ENCODE data around the gene ATP5PO. TPM values are rescaled to one million over a fixed set of nuclear protein-coding genes. Genes with fewer than 3 reads are reported as not detected.
A peak's percentile ranks its signal among the peaks of the same experiment; 100 is the strongest.

The ATP5PO gene
- total and polyA plus RNA-seq, 2 of the 13 experiments (the other 11 are each of a cell fraction or from before 2014, with no cell fraction given) = 256 to 297 TPM

- TF ChIP-seq HES4 (CRISPR knock-in tag; IDR thresholded peaks at IDR 0.05; ENCODE audit: borderline replicate concordance) (0 out of 2 replicates have a peak, but pooled peaks have one; percentile 53), HCFC1 (IDR thresholded peaks at IDR 0.05; ENCODE audit: low read depth, low read length) (peak; percentile 97), ZSCAN30 (CRISPR knock-in tag; IDR thresholded peaks at IDR 0.05) (0 out of 2 replicates have a peak, but pooled peaks have one; percentile 43), EEA1 (CRISPR knock-in tag; IDR thresholded peaks at IDR 0.05; ENCODE audit: borderline replicate concordance) (no peak; the same call in 1 of the 2 replicates), ZNF878 (CRISPR knock-in tag; IDR thresholded peaks at IDR 0.05) (no peak), ZNF672 (CRISPR knock-in tag; IDR thresholded peaks at IDR 0.05) (no peak), ZNF639 (CRISPR knock-in tag; conservative IDR thresholded peaks at IDR 0.05) (peak; percentile 67; the same call in 1 of the 2 replicates), NR2F6 (IDR thresholded peaks at IDR 0.05) (peak; percentile 12; the same call in 1 of the 2 replicates), NR2F6 (CRISPR knock-in tag; IDR thresholded peaks at IDR 0.05) (peak; percentile 33), ZNF382 (CRISPR knock-in tag; IDR thresholded peaks at IDR 0.05; ENCODE audit: borderline replicate concordance) (no peak), ZNF790 (CRISPR knock-in tag; IDR thresholded peaks at IDR 0.05; ENCODE audit: borderline replicate concordance) (0 out of 2 replicates have a peak, but pooled peaks have one; percentile 52), KMT2A (CRISPR knock-in tag; IDR thresholded peaks at IDR 0.05) (peak; percentile 91), NR2C2 (CRISPR knock-in tag; IDR thresholded peaks at IDR 0.05; ENCODE audit: borderline replicate concordance) (peak; percentile 82), ATAD3A (CRISPR knock-in tag; IDR thresholded peaks at IDR 0.05) (no peak), AGO2 (optimal IDR thresholded peaks at IDR 0.05; ENCODE audit: low read depth, low read length) (peak; percentile 55), ZNF569 (CRISPR knock-in tag; IDR thresholded peaks at IDR 0.05; ENCODE audit: borderline replicate concordance) (no peak), FUBP1 (CRISPR knock-in tag; IDR thresholded peaks at IDR 0.05; ENCODE audit: borderline replicate concordance) (no peak), KDM5A (IDR thresholded peaks at IDR 0.05; ENCODE audit: borderline replicate concordance, low read length) (peak; percentile 72), PRMT3 (CRISPR knock-in tag; IDR thresholded peaks at IDR 0.05; ENCODE audit: borderline replicate concordance, low read depth) (no peak), ZNF737 (CRISPR knock-in tag; IDR thresholded peaks at IDR 0.05; ENCODE audit: borderline replicate concordance) (no peak), RNF2 (conservative IDR thresholded peaks at IDR 0.05; ENCODE audit: low read depth) (no peak), CEBPB (IDR thresholded peaks at IDR 0.05; ENCODE audit: borderline replicate concordance, low read depth, low read length) (no peak), FLYWCH1 (CRISPR knock-in tag; IDR thresholded peaks at IDR 0.05) (no peak), SP4 (CRISPR knock-in tag; IDR thresholded peaks at IDR 0.05) (no peak; the same call in 1 of the 2 replicates)
- TF ChIP-seq, protein P1, sequence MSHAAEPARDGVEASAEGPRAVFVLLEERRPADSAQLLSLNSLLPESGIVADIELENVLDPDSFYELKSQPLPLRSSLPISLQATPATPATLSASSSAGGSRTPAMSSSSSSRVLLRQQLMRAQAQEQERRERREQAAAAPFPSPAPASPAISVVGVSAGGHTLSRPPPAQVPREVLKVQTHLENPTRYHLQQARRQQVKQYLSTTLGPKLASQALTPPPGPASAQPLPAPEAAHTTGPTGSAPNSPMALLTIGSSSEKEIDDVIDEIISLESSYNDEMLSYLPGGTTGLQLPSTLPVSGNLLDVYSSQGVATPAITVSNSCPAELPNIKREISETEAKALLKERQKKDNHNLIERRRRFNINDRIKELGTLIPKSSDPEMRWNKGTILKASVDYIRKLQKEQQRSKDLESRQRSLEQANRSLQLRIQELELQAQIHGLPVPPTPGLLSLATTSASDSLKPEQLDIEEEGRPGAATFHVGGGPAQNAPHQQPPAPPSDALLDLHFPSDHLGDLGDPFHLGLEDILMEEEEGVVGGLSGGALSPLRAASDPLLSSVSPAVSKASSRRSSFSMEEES (CRISPR knock-in tag; IDR thresholded peaks at IDR 0.05) = no peak
- TF ChIP-seq, protein P2, sequence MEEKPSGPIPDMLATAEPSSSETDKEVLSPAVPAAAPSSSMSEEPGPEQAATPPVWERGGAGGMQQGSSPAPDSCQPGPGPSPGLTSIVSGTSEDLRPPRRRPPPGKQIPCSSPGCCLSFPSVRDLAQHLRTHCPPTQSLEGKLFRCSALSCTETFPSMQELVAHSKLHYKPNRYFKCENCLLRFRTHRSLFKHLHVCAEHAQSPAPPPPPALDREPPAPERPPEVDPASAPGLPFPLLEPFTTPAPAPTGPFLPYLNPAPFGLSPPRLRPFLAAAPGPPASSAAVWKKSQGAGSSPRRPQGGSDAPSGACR (CRISPR knock-in tag; IDR thresholded peaks at IDR 0.05) = no peak
These were observed at the start of gene ATP5PO (continued) for GRCh38 chr21:33915368-33916199.
